Neural progenitor cell (in vitro differentiated cells): Measurements from ENCODE around the gene PTPRN2. TPM values are rescaled to one million over a fixed set of nuclear protein-coding genes. Genes with fewer than 3 reads are reported as not detected.

Source experiments
- DNase-seq: peaks from one replicate; pipeline ENCODE4 v3.0.0-alpha.2; 2016; ENCODE audit warnings: low spot score
- H2AFZ ChIP-seq: fragments of 200-600 bp; sonication (generic); replicated peaks from 2 replicates; pipeline ENCODE4 v1.6.1; 2016; ENCODE audit warnings: antibody characterized with exemption
- H3F3A ChIP-seq: fragments of 200-600 bp; sonication (generic); 2 replicates; pipeline ENCODE4 v1.6.1; 2016; ENCODE audit warnings: antibody characterized with exemption, low read depth
- H3K27ac ChIP-seq: fragments of 200-600 bp; sonication (generic); 2 replicates; pipeline ENCODE4 v1.5.1; 2016; ENCODE audit warnings: mild to moderate bottlenecking
- H3K27me3 ChIP-seq: fragments of 200-600 bp; sonication (generic); 2 replicates; pipeline ENCODE4 v1.6.1; 2016; ENCODE audit warnings: mild to moderate bottlenecking, moderate library complexity
- H3K36me3 ChIP-seq: fragments of 200-600 bp; sonication (generic); 2 replicates; pipeline ENCODE4 v1.5.1; 2016
- H3K4me1 ChIP-seq: fragments of 200-600 bp; sonication (generic); 2 replicates; pipeline ENCODE4 v1.6.1; 2016; ENCODE audit warnings: mixed run types
- H3K4me2 ChIP-seq: fragments of 200-600 bp; sonication (generic); 2 replicates; pipeline ENCODE4 v1.6.1; 2016
- H3K4me3 ChIP-seq: fragments of 200-600 bp; sonication (generic); 2 replicates; pipeline ENCODE4 v1.5.1; 2016
- H3K79me2 ChIP-seq: fragments of 200-600 bp; sonication (generic); 2 replicates; pipeline ENCODE4 v1.6.1; 2016; ENCODE audit warnings: low read depth
- H3K9ac ChIP-seq: fragments of 200-600 bp; sonication (generic); 2 replicates; pipeline ENCODE4 v1.6.1; 2016
- H3K9me3 ChIP-seq: fragments of 200-600 bp; sonication (generic); 2 replicates; pipeline ENCODE4 v1.5.1; 2016; ENCODE audit warnings: low read depth
- H4K20me1 ChIP-seq: fragments of 200-600 bp; sonication (generic); 2 replicates; pipeline ENCODE4 v1.6.1; 2016; ENCODE audit warnings: low read depth
- H3K27ac Mint-ChIP-seq: 3 replicates; pipeline ENCODE4 v1.8.0; 2021; ENCODE audit warnings: mixed read lengths
- H3K27me3 Mint-ChIP-seq: 2 replicates; pipeline ENCODE4 v1.8.0; 2022; ENCODE audit warnings: low read depth, mild to moderate bottlenecking, inconsistent platforms, moderate library complexity, mixed read lengths; ENCODE audit not compliant: insufficient read depth
- H3K36me3 Mint-ChIP-seq: 3 replicates; pipeline ENCODE4 v1.8.0; 2021; ENCODE audit warnings: mixed read lengths
- H3K4me1 Mint-ChIP-seq: 3 replicates; pipeline ENCODE4 v1.8.0; 2021; ENCODE audit warnings: mixed read lengths
- H3K4me3 Mint-ChIP-seq: 3 replicates; pipeline ENCODE4 v1.8.0; 2021; ENCODE audit warnings: mild to moderate bottlenecking, moderate library complexity, mixed read lengths
- H3K9me3 Mint-ChIP-seq: 3 replicates; pipeline ENCODE4 v1.8.0; 2020; ENCODE audit warnings: mixed read lengths
- CTCF ChIP-seq: fragments of 200-600 bp; sonication (generic); IDR thresholded peaks from 2 replicates; pipeline ENCODE4 v1.5.1; 2017; ENCODE audit warnings: antibody characterized with exemption, mild to moderate bottlenecking
- EZH2 ChIP-seq: fragments of 200-600 bp; sonication (generic); IDR thresholded peaks from 2 replicates; pipeline ENCODE4 v1.6.1; 2017; ENCODE audit warnings: antibody characterized with exemption, mild to moderate bottlenecking, moderate library complexity
- EZH2phosphoT487 ChIP-seq: fragments of 200-600 bp; sonication (generic); IDR thresholded peaks from 2 replicates; pipeline ENCODE4 v1.6.1; 2017; ENCODE audit warnings: antibody characterized with exemption
- total RNA-seq: library from RNA; depleted of rRNA; stranded (reverse); fragments of >200 nt; gene quantifications from 2 replicates; pipeline ENCODE4 v1.2.3, GENCODE V29; 2015; ENCODE audit warnings: low replicate concordance

The PTPRN2 gene
- total RNA-seq, 1 donor from 2014 or later: 3.0 TPM

GRCh38 chr7:157737151-157738065 is 850.2 kb downstream of the PTPRN2 start:
- peaks cover 4% of the 10 kb centered on the region for H3F3A ChIP-seq
- H3K4me2 ChIP-seq: peak overlapping the region; percentile 53
- H3K27me3 ChIP-seq: peaks cover 68% of the 10 kb centered on the region
- H3K4me3 Mint-ChIP-seq: peak overlapping the region; percentile 33
- no peaks in the 10 kb centered on the region for H3K79me2 ChIP-seq
- H3K9ac ChIP-seq: no peak overlapping the region
- peak; percentile 44 for DNase-seq
- H3K4me3 ChIP-seq: no peak overlapping the region
- no peaks in the 10 kb centered on the region for H4K20me1 ChIP-seq
- no peaks in the 10 kb centered on the region for H3K36me3 ChIP-seq
- peaks cover 37% of the 10 kb centered on the region for H3K4me1 Mint-ChIP-seq
- H3K9me3 Mint-ChIP-seq: no peaks in the 10 kb centered on the region
- H3K27ac Mint-ChIP-seq: peak overlapping the region; percentile 88
- H2AFZ ChIP-seq: no peak overlapping the region
- peaks cover 16% of the 10 kb centered on the region for H3K27me3 Mint-ChIP-seq
- no peaks in the 10 kb centered on the region for H3K36me3 Mint-ChIP-seq
- no peak overlapping the region for H3K27ac ChIP-seq
- peaks cover 14% of the 10 kb centered on the region for H3K4me1 ChIP-seq
- no peaks in the 10 kb centered on the region for H3K9me3 ChIP-seq
- no peak for TF ChIP-seq EZH2phosphoT487
- no peak for TF ChIP-seq CTCF
- peak; percentile 6 for TF ChIP-seq EZH2

- H3K4me3 Mint-ChIP-seq: no peak overlapping the region
- Histone ChIP-seq H2AFZ (no peak overlapping the region), H3K36me3 (no peaks in the 10 kb centered on the region), H3K27ac (no peak overlapping the region), H3K9ac (no peak overlapping the region), H3F3A (peaks cover 4% of the 10 kb centered on the region), H3K27me3 (peaks cover 76% of the 10 kb centered on the region), H4K20me1 (no peaks in the 10 kb centered on the region), H3K4me1 (peaks cover 14% of the 10 kb centered on the region), H3K4me3 (no peak overlapping the region), H3K4me2 (no peak overlapping the region), H3K9me3 (no peaks in the 10 kb centered on the region), H3K79me2 (no peaks in the 10 kb centered on the region)
- peaks cover 16% of the 10 kb centered on the region for H3K27me3 Mint-ChIP-seq
- no peak overlapping the region for H3K27ac Mint-ChIP-seq
- DNase-seq: no peak
- peaks cover 34% of the 10 kb centered on the region for H3K4me1 Mint-ChIP-seq
- no peaks in the 10 kb centered on the region for H3K36me3 Mint-ChIP-seq
- TF ChIP-seq CTCF (no peak), EZH2 (no peak), EZH2phosphoT487 (no peak)
- H3K9me3 Mint-ChIP-seq: no peaks in the 10 kb centered on the region
Measured at GRCh38 chr7:157736341-157736740, 851.3 kb downstream of the PTPRN2 start.

- Mint-ChIP-seq H3K27ac (no peak overlapping the region), H3K9me3 (no peaks in the 10 kb centered on the region), H3K4me1 (peaks cover 38% of the 10 kb centered on the region), H3K27me3 (peaks cover 18% of the 10 kb centered on the region), H3K4me3 (no peak overlapping the region), H3K36me3 (no peaks in the 10 kb centered on the region)
- H3K4me2 ChIP-seq: no peak overlapping the region
- H3K27ac ChIP-seq: no peak overlapping the region
- no peaks in the 10 kb centered on the region for H3K9me3 ChIP-seq
- H3K4me1 ChIP-seq: peaks cover 14% of the 10 kb centered on the region
- no peak for DNase-seq
- no peaks in the 10 kb centered on the region for H4K20me1 ChIP-seq
- peaks cover 4% of the 10 kb centered on the region for H3F3A ChIP-seq
- TF ChIP-seq EZH2: no peak
- TF ChIP-seq EZH2phosphoT487: no peak
- no peak for TF ChIP-seq CTCF
- no peak overlapping the region for H2AFZ ChIP-seq
- no peak overlapping the region for H3K4me3 ChIP-seq
- peaks cover 81% of the 10 kb centered on the region for H3K27me3 ChIP-seq
- no peaks in the 10 kb centered on the region for H3K36me3 ChIP-seq
- no peaks in the 10 kb centered on the region for H3K79me2 ChIP-seq
- no peak overlapping the region for H3K9ac ChIP-seq
Measured at GRCh38 chr7:157735826-157736225, 851.8 kb downstream of the PTPRN2 start.
